HG03354 (cell line): Measurements from ENCODE around the gene NEU3.
A peak's percentile ranks its signal among the peaks of the same experiment; 100 is the strongest.
"Not testable (repeated sequence)": the region's sequence is repeated elsewhere in the genome, so short reads cannot be mapped to it uniquely, and the experiment has no call there.

Experiments used
- ATAC-seq: cut with Tn5 transposase; IDR thresholded peaks from one replicate; pipeline ENCODE4 v1.9.1; 2021; ENCODE audit warnings: mild to moderate bottlenecking; ENCODE audit not compliant: unreplicated experiment, poor library complexity, severe bottlenecking

The NEU3 gene

GRCh38 chr11:74988541-74989259 lies at the start of gene NEU3:
Gene NEU3, plus strand, starts transcription at chr11:74988933. Its CDS starts 128 bp downstream, at chr11:74989061.
- ATAC-seq = peak; percentile 87

DNA sequence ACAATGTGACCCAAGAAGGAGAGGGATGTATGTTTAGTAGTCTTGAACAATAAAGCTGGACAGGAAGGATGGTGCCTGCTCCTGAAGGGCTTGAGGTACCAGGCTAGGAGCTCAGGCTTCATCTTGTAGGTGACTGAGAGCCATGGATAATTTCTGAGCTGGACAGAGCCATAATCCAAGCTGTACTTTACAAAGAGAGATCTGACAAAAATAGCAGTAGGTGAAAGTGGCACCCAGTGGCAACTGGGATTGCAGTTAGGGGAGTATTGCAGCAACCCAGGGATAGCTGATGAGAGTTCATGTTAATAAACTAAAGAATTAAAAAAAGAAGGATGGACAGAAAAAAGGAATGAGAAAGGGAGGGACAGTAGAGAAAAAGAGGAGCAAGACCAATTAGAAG lies 47.2 kb upstream of the NEU3 start:
- ATAC-seq = no peak

DNA sequence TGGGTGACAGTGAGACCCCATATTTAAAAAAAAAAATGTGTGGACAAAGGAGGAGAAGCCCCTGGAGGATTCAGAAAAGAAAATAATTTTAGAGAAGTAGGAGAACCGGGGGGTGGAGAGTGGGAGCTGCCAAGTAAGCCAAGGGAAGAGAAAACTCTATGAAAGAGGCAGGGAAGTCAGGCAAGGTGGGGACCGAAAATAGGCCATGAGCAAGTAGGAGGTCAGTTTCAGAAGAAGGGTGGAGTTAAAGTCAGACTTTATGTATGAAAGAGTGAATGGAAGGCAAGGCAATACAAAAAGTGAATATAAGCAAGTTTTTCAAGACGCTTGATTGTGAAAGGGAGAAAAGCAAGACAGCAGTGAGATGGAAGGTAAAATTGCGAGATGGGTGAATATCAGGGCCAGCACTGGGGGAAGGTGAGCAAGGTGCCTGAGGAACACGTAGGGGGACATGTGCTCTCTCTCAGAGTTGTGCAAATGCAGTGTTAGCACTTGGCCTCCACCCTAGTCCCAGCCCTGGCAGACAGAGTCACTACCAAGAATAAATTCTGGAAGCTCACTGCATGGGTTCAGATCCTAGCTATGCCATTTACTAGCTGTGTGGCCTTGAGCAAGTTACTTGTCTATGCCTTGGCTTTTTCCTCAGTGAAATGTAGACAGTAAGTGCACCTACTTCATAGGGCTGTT lies 46.5 kb upstream of the NEU3 start:
- no peak for ATAC-seq

DNA sequence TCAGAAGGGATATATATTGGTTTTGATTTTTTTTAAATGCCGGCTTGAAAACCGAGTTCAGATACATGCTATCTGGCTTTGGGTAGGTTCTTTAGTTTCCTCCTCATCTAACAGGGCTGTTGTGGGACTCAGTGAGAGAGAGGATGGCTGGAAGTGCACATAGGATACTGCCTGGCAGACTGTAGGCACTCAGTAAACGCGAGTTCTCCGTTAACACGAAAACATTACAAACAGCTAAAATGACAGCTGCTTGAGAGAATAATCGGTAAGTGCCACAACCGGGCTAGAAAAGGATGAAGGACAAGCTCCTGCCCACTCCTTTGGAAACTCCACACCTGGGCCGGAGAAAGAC lies 40.2 kb upstream of the NEU3 start:
- ATAC-seq = peak; percentile 12

DNA sequence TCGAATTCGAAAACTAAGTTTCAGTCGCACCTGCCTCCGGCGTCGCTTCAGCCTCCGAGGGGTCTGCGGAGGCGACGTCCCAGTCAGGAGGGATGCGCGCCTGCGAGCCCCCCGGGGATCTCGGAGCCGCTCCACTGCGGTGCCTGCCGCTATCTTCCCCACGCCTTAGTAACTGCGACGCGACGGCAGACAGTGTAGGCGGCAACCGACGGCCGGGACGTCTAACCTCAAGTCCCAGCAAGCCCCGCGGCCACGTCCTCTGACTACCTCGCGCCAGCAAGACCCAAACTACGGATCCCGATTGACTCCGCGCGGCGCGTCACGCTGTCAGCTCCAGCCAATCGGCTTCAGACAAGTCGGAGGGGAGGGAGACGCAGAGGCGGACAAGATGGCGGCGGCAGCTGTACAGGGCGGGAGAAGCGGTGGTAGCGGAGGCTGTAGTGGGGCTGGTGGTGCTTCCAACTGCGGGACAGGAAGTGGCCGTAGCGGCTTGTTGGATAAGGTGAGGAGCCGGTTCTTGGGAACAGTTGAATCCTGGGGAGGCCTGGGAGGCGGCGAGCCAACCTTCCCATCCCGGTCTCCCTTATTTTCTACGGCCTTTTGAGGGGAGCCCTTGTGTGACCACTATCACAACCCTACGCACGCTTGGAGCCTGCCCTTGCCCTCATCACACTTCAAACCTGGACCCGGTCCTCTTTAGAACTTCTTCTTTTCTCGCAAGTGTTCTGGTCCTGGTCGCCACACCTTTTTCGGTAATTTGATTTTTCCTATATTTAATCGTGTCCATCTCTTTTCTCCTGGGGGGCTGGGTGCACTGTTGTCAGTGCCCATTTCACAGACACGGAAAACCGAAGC lies 39.6 kb upstream of the NEU3 start, which contains the start of the genes SPCS2 and XRRA1:
Gene SPCS2, plus strand, starts transcription at position 369 of the 855 bp plus-strand sequence. Its CDS starts 20 bp downstream, at position 389.
Gene XRRA1, minus strand, starts transcription at position 194 of the 855 bp plus-strand sequence. CDS start 8,213 bp downstream, outside the sequence.
- ATAC-seq = peak; percentile 93

GRCh38 chr11:74949753-74950137 lies 39.0 kb upstream of the NEU3 start:
- no peak for ATAC-seq

GRCh38 chr11:74950374-74950969 lies 38.3 kb upstream of the NEU3 start:
- ATAC-seq = no peak

GRCh38 chr11:74951226-74951625 lies 37.5 kb upstream of the NEU3 start:
- ATAC-seq = no peak

- ATAC-seq = no peak
These were observed 36.0 kb upstream of the NEU3 start for GRCh38 chr11:74952752-74953151.

- ATAC-seq = no peak
These were observed 35.3 kb upstream of the NEU3 start for GRCh38 chr11:74953451-74953850.

DNA sequence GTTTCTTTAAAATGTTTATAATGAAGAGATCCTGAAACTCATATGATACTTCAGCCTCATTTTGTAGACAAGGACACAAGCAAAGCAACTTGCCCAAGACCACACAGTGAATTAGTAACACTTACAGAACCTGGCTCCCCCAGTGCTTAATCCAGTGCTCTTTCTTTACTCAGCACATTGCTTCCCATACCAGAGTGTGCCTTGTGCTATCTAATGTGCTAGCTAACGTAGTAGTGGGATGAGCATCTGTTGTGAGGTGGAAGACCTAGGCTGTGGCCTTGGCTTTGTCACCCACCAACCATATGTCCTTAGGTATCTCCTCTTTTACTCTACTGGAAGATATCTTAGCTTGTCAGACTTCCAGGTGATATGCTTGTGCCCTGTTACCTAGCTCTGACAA lies 34.5 kb upstream of the NEU3 start:
- no peak for ATAC-seq

DNA sequence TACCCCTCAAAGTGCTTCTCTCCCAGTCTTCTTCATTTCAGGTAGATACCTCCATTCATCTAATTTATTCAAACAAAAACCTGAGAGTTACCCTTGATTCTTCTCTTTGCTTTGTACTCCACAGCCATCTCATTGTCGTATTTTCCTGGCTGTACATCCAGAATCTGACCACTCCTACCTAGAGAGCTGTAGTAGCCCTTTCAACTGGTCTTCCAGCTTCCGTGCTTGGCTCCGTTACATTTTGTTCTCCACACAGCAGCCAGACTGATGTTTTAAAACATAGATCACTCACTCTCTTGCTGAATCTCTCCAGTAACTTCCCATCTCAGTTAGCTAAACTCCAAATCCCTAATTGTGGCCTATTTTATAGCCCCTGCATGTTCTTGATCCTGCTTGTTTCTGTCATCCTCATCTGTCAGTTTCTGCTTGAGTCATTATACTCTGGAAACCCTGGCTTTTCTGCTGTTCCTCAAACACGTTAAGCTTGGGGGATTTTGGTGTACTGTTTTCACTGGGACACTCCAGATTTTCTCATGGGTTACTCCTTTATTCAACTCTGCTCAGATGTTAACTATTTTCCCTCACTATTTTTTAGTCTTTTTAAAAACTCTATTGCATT lies 32.2 kb upstream of the NEU3 start:
- no peak for ATAC-seq

DNA sequence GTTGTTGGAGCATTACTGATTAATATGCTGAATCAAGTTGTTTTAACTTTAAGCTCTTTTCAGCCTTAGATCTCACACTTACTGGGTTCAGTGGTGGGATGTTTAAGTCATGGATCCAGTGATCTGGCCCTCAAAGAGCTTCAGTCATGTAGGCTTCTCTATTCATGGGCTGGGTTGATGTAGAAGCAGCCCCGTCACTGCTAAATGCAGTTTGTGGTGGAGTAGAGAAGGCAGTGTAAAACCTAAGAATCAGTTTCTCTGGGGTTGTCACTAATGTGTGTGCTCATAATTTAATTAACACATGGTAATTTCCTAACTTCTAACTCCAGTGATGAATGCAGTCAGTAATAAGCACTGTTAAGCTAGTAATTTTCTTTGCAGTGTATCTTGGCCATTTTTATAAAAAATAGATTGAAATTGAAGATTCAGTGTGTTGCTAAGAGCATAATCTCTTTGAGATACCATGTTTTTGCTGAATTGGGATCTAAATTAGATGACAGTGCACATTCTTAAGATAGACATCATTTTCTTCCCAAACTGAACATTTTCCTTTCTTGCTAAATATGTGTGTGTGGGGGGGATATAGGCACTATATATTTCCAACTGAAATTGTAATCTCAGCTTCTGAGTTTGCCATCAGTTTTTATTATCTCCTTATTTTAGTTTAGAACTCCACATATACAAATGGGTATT lies 30.6 kb upstream of the NEU3 start:
- ATAC-seq = no peak

DNA sequence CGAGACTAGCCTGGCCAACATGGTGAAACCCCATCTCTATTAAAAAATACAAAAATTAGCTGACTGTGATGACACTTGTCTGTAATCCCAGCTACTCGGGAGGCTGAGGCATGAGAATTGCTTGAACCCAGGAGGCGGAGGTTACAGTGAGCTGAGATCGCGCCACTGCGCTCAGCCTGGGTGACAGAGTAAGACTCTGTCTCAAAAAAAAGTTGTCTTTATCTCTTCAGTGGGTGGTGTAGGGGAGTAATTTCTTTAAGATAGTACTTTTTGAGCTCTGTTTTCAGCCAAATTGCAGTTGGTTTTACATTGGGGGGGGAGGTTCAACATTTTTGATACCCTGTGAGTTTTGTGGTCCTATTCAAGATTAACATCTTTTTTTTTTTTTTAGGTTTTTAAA lies 28.6 kb upstream of the NEU3 start:
- not testable (repeated sequence) for ATAC-seq

DNA sequence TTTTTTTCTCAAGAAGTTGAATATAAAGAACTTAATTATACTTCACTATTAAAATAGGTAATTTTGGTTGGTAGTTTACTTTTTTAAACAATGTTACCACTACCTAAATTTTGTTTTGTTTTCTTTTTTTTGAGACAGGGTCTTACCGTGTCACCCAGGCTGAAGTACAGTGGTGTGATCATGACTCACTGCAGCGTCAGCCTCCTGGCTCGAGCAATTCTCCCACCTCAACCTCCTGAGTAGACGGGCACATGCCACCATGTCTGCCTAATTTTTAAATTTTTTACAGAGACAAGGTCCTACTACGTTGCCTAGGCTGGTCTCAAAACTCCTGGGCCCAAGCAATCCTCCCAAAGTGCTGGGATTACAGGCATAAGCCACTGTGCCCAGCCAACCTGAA lies 22.1 kb upstream of the NEU3 start:
- ATAC-seq = no peak

DNA sequence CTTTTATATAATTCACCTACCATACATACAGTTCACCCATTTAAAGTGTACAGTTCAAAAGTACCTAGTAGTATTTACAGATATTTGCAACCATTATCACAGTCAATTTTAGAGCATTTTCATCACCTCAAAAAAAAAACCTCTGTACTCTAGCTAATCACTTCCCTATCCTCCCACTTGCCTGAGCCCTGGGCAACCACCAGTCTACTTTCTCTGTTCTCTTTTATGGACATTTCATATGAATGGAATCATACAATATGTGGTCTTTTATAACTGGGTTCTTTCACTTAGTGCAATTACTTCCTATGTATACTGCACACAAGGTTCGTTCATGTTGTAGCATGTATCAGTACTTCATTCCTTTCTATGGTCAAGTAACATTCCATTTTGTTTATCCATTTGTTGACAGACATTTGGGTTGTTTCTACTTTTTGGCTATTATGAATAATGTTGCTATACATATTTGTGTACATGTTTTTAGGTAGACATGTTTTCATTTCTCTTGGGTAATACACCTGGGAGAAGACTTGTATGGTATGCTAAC lies 17.8 kb upstream of the NEU3 start:
- no peak for ATAC-seq

- ATAC-seq = no peak
These were observed 17.3 kb upstream of the NEU3 start for GRCh38 chr11:74971424-74971823.

DNA sequence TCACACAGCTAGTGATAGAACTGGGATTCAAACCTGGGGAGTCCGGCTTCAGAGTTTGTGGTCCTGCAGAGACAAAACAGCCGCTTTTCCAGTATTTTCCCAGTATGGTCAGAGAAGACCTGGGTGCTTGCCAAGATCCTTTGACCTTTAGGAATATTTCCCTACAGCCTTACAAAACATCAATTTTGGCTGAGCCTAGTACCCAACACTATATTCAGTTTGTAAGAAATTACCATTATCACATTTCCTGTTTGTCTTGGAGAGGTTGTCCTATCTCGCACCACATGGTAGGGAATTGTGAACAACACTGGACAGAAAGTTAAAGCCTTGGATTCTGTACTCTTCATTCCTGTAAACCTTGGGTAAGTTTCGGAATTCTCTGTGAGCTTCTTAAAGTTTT lies 10.7 kb upstream of the NEU3 start:
- no peak for ATAC-seq

- ATAC-seq = no peak
These were observed 8.1 kb upstream of the NEU3 start for GRCh38 chr11:74980634-74981033.
